ENCODE results near the gene COL6A6.
"Not testable (repeated sequence)": the region's sequence is repeated elsewhere in the genome, so short reads cannot be mapped to it uniquely, and the experiment has no call there.

Gene COL6A6

DNA sequence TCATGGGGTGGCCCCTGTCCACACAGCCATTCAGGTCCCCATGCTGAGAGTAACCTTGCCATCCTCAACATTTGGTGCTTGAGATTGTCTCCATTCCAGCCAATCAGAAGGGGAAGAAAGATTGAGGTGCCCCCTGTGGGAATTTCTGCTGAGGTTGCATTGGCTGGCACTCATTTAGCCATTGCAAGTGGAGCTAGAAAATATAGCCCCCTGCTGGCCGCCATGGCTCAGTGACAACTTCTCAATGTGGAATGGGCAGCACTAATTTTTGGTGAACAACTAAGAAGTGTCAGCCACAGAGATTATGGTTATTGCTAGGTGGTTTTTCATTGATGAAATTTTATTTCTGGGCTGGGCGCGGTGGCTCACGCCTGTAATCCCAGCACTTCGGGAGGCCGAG, 22.0 kb downstream of the COL6A6 start:
- peak in 2 of 6 experiments; percentile 4 to 18 for DNase-seq

- no peak for DNase-seq
These were observed 26.3 kb downstream of the COL6A6 start for GRCh38 chr3:130543322-130543721.

- DNase-seq, result no peak
These were observed 30.1 kb downstream of the COL6A6 start for GRCh38 chr3:130546920-130547679.

DNA sequence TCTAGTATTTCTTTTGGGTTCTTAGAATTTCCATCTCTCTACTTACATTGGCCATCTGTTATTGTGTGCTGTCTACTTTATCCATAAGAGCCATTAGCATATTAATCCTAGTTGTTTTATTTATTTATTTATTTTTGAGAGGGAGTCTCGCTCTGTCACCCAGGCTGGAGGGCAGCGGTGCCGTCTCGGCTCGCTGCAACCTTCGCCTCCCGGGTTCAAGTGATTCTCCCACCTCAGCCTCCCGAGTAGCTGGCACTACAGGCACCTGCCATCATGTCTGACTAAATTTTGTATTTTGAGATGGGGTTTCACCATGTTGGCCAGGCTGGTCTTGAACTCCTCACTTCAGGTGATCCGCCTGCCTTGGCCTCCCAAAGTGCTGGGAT, 30.7 kb downstream of the COL6A6 start:
- DNase-seq, result not testable (repeated sequence)

DNA sequence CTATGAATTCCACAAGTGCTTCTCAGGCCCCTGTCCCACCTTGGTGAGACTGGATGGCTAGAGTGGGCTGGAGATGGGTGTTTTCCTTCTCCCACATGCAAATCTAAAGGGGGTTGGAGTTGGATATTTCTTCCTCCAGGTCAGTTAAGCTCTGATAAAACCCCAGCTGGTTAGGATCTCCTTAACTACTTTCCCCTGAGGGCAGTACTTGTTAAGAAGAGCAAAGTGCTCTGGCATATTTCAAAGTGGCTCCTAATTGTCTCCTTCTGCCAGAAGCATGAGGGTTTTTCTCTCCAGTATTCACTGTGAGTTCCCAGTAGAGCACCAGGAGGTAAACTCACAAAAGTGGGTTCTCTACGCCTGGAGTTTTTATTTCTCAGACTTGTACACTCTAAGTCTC, 31.4 kb downstream of the COL6A6 start:
- DNase-seq, result no peak

GRCh38 chr3:130557336-130558035, 40.5 kb downstream of the COL6A6 start:
- DNase-seq, result no peak

- no peak for DNase-seq
These were observed 41.4 kb downstream of the COL6A6 start for GRCh38 chr3:130558366-130558765.

- no peak for DNase-seq
These were observed 48.2 kb downstream of the COL6A6 start for GRCh38 chr3:130565224-130565623.
